HG03439 (cell line): ENCODE results near the gene STX8.

ENCODE experiments used
- ATAC-seq: cut with Tn5 transposase; IDR thresholded peaks from one replicate; pipeline ENCODE4 v1.9.1; 2021; ENCODE audit warnings: mild to moderate bottlenecking, moderate library complexity; ENCODE audit not compliant: unreplicated experiment

STX8 gene

DNA sequence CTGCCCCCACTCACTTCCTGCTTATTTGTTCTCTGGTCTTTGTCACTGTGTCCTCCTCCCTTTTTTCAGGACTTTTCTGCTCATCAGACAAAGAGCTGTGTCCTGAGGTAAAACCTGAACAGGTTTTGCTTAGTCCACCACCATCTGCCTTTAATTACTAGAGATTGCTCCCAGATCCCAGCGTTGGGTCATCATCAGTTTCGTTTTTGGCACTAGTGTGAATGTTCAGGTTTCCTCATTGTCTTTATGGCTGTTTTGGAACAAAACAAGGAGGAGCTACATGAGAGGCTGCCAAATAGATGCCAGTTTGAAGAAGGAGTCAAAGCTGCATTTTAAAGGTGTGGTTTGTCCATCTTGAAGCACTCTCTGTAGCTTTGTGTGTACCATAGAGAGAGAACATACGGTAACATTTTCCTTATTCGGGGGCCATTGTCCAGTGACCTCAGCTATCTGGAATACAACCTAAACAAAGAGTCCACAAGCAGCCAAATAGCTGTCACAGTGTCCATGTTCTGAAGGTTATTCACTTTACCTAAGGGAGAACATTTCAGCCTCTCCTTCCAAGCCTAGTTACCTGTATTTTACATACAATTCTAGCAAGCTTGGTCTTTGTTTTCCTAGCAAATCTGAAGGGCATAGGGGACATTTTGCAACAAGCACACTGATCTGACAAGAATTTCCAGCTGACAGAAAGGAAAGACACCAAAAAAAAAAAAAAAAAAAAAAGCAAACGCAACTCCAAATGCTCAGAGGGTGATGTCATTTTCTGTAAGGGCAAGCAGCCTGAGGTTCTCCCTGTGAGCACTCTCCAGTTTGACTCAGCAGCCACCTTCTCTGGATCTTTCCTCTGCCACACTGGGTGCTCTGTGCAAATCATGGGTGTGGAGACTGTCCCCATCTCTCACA, 358.2 kb downstream of the STX8 start:
- ATAC-seq: no peak

DNA sequence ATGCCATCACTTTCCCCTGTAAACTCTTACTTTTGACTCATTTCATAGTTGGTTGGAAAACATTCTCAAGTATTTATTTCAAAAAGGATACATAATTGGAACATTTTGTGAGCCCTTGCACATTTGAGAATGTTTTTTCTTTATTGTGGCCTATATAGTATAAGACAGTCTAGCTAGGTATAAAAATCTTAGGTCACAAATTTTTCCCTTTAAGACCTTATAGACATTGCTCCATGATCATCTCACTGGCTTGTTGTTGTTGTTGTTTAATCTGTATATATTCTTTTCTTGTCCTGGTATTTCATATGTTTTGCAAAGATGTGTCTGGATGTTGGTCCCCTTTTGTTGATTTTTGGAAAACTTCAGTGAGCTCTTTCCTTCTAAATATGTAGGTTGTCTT, 360.2 kb downstream of the STX8 start:
- ATAC-seq: no peak

- no peak for ATAC-seq
Observed at GRCh38 chr17:9213303-9213640, 362.3 kb downstream of the STX8 start.

DNA sequence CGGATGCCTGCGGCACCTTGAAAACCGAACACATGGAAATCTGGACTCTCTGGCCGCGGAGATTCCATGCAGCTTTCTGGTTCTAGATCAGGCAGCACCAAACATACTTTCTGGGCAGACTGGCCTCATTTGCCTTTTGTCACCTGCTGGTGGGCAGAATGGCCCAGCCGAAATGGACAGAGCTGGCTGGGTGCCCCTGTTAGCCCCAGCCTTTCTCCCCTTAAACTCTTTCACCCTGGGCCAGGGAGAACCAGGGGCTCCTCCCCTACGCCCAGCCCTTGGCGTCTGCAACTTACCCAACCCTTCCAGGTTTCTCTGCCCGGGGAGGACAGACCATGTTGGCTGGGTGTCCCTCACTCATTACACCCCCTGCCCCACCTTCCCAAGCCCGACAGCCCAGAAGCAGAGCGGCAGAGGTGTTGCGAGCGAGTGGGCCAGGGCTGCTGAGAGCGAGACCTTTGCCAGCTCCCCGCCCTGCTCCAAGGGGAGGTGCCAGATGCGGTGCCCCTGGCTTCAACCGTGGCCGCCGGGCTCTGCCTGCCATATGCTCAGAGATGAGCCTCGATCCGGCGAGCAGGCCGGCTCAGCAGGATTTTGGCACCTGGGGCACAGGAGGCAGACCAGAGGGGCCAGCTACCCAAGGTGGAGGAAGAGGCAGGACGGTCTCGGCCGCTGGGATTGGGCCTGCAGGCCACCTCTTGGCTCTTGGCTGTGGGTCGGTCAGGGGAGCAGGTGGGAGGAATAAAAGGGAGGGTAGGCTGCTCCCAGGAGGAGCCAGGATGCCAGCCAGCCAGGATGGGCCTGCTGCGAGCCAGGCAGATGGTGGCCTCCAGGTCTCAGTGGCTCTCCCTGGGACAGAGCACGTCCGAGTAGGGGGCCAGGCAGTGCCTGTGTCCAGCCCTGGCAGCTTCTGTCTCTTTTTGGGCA, 363.0 kb downstream of the STX8 start:
- no peak for ATAC-seq

GRCh38 chr17:9211133-9211765, 364.4 kb downstream of the STX8 start:
- no peak for ATAC-seq

- no peak for ATAC-seq
Observed at GRCh38 chr17:9209781-9210370, 365.7 kb downstream of the STX8 start.

DNA sequence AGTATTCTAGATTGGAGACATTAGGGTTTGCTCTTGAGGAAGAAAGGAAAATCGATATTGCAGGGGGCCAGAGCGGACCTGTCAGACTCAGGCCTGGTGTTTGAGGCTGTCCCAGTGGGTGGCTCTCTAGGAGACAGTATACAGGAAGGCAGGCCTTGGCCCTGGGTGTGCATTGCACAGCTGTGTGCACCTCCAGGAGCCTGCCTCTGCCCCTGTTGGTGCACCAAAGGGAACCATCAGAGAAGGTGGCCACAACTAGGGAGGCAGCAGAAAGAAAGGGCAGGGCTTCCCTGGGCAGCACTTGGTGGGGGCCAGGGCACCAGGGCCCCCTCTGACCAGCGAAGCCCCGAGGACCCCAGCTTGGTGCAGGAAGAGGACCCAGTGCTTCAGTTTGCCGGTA, 366.3 kb downstream of the STX8 start:
- no peak for ATAC-seq

DNA sequence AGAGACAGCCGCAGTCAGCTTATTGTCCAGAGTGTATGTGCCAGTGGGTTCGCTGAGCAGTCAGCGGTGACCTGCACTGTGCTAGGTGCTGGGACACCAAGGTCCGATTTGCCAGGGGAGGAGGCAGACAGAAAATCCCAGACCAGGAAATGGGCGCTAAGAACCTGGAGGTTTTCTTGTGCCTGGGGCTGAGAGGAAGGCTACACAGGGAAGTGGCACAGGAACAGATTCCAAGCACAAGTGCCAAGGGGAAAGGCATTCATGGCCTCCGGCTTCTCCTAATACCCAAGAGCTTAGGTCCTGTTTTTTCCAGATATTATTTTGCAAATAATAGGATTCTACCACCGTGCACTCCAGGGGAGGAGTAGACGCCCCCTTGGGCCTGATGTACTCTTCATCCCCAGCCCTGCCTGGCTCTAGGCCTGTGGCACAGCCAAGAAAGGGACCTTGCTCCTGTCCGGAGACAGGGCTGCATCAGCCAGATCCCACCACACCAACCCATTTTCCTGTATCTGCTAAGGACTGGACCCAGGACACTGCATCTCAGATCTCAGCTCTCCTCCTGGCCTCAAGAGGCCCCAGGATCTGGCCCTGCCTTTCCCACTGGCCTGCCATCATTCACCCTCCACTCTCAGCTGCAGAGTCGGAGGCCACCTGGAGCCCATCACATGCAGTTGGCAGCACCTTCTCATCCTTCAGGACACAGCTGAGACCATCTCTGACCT, 367.1 kb downstream of the STX8 start:
- no peak for ATAC-seq

- ATAC-seq: no peak
Observed at GRCh38 chr17:9206741-9207332, 368.8 kb downstream of the STX8 start.

DNA sequence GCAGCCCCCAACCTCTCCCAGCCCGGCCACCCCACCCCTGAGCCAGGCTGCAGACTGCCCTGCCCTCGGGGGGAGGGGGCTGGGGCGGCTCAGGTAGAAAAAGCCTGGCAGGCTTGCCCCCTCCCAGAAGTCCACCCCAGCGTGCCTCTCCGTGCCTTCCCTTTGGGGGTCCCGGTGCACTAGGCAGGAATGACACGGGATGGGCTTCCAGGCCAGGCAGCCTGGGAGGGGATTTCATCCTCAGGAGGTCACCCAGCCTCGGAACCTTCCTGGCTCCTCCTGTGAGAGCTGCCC, 369.3 kb downstream of the STX8 start:
- no peak for ATAC-seq

DNA sequence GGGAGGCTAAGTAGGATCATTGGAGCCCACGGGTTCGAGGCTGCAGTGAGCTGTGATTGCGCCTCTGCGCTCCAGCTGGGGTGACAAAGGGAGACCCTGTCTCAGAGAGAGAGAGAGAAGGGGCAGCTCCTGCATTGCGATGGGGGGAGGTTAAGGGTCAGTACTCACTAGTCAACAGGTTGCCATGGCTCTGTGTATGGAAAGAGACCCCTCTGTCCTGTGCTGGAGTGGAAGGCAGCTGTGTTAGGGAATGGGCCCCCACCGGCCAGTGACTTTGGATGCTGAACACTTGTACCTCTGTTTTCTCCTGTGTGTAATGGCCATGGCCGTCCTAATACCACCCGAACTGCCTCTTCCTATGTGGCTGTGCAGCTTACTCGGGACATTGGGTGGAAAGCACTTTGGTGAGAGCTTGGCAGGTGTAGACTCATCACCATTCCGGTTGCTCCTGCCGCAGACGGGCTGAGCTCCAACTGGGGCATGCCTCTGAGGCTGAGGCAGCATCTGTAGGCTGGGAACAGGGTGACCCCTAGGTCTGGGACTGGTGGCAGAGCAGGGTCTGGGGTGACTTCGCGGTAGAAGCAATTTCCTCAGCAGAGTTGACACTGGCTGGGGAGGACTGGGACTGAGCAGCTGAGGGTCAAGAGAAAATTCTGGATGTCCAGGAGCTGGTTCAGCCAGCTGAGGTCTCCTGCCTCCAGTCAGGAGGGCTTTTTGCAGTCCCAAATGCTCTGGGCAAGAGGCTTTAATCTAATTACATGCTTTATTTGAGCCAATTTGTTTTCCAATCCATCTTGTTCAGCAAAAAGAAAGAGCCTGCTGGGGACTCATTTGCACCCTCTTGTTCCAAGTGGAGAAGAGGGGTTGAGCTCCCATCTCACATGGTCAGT, 369.9 kb downstream of the STX8 start:
- no peak for ATAC-seq

DNA sequence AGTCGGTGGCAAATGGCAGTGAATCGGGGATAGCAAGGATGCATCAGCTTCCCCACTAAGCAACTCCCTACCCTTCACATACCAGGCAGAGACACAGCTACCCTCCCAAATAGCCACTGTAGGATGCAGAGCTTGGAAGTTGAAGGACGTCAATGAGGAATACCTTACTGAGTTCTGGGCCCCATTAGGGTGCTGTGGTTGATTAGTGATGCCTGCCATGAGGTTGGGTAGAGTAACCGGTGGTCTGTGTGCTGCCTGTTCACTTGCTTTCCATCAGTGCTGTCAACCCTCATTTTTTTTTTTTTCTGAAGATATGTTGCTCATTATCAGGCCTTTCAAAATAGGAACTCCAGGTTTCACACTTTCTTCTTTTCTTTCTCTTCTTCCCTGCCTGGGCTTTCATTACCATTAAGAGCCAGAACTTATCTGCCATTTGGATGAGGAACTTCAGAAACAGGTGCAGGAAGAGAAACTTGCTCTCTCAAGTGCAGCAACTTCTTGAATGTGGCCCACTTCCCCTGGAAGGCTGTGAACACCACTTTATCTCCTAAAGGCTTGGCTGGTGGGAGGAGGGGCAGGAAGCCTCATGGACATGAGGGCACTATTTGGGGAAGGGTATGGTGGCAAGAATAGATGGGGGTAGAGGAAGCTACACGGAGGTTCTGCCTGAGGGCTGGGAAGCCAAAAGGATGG, 370.8 kb downstream of the STX8 start:
- ATAC-seq: no peak

DNA sequence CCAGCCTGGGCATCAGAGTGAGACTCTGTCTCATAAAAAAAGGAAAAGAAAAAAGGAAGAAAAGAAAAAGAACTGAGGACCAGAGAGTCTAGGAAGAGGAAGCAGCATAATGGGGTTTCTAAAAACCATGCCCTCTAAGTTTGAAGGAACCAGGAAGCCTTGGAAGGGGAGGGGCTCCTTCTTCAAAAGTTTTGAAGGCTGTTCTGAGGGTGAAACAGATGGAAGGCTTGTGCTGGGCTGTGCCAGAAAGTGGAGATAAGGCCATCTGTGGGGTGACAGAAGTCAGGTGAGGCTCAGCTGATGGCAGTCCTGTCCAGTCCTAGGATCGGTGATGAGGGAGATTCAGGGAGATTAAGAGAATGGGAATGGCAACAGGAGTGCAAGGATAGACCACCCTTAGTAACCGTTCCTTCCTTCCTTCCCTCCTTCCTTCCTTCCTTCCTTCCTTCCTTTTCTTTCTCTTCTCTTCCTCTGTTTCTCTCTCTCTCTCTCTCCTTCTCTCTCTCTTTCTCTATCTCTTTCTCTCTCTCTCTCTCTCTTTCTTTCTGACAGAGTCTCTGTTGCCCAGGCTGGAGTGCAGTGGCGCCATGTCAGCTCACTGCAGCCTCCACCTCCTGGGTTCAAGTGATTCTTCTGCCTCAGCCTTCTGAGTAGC, 371.7 kb downstream of the STX8 start:
- no peak for ATAC-seq

DNA sequence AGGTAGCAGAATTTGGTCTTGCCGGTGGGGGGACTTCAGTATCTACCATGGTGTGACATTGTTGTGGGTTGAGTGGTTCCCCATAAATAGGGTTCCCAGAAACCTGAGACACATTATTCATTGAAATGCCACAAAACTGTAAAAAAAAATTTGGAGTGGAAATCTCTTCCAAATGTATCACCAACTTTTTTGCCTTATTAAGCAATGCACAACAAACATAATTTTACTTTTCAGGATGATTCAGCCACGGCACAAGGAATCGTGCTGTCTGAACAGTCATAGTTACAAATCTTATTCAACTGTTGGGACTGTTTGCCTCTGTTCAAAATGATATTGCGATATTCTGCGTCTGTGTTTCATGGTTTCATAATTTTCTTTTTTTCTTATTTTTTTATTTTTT, 373.1 kb downstream of the STX8 start:
- ATAC-seq: no peak

DNA sequence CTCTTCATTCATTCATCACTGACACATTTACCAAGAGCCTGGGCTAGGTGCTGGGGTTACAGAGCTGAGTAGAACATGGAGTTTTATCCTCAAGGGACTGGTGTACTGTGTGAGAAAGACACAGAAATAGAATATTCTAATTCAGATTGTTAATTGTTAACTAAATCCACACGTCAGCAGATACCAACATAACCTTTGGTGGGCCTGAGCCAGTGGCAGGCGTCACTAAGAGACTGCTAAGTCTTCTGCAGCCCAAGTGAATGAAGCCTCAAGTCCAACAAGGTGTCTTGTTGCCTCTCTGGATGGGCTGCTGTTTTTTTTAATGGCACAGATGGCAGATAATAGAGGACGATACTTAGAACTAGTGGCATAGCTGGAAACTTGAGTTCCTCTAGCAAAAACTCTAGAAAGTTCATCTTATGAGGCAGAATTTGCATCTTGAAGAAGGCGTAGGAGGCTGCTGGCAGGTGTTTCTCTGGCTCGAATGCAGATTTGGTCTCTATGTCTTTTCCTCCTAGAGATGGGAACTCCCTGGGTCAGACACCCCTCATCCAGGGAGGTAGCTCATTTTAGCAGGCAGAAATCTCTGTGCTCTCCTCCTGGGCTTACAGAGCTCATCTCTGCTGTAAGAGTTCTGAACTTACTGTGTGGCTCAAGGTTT, 374.8 kb downstream of the STX8 start:
- peak; percentile 59 for ATAC-seq
